ENCODE results near the gene SETD3.
"Not testable (repeated sequence)": the region's sequence is repeated elsewhere in the genome, so short reads cannot be mapped to it uniquely, and the experiment has no call there.

Gene SETD3

GRCh38 chr14:99354166-99354875 lies 126.3 kb downstream of the SETD3 start:
- DNase-seq, result no peak

- DNase-seq, result no peak
Observed at GRCh38 chr14:99352688-99353280, 127.9 kb downstream of the SETD3 start.

GRCh38 chr14:99351166-99352007 lies 129.3 kb downstream of the SETD3 start:
- no peak for DNase-seq

GRCh38 chr14:99350751-99351150 lies 129.9 kb downstream of the SETD3 start:
- no peak for DNase-seq

GRCh38 chr14:99349721-99350495 lies 130.8 kb downstream of the SETD3 start:
- no peak for DNase-seq

DNA sequence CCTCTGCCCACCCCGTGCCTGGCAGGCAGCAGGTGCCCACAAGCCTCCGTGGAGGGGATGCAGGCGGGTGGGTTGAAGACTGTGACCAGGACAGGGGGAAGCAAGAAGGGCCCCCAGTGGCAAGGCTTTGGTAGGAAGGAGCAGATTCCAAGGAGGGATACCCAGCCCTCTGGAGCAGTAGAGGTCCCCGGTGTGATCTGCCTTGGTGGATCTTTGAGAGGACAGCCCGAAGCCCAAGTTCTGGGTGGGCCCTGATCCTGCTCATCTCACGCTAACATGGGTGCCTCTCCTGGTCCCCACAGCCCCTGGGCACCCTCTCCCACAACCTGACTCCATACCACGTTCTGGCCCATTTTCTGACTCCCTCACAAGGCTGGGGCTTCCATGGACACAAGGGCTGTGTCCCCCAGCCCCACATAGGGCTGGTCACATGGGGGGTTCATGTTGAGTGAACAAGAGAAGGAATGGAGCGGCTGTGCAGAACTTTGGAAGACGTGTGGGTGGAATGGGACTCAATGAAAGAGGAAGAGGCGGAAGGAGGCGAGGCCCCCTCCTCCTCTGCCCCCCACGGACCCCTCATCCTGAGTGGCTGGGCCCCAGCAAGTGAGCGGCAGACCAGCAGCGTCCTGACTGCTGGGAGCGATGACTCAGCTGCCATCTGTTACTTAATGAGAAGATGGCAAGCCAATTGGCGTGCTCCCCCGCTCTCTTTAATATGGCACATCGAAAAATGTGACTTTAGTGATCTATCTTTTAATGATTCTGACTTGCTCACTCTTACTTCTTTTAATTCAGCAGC lies 131.6 kb downstream of the SETD3 start:
- DNase-seq, result no peak

- DNase-seq, result not testable (repeated sequence)
Observed at GRCh38 chr14:99348231-99348630, 132.4 kb downstream of the SETD3 start.
